GM12878 (cell line): ENCODE measurements around the gene USP21. TPM values are rescaled to one million over a fixed set of nuclear protein-coding genes. Genes with fewer than 3 reads are reported as not detected.

ENCODE experiments used
- ATF3 ChIP-seq: IDR thresholded peaks from 2 replicates; pipeline ENCODE4 v1.6.1; 2011; ENCODE audit warnings: low read depth, mild to moderate bottlenecking, low read length, moderate library complexity, borderline replicate concordance; ENCODE audit errors: extremely low read depth
- BCL3 ChIP-seq: IDR thresholded peaks from 2 replicates; pipeline ENCODE4 v1.6.1; 2011; ENCODE audit warnings: borderline replicate concordance, low read depth, mild to moderate bottlenecking, moderate library complexity, low read length; ENCODE audit not compliant: insufficient read depth, poor library complexity, severe bottlenecking
- BMI1 ChIP-seq: fragments of 450-650 bp; IDR thresholded peaks from 2 replicates; pipeline ENCODE4 v1.6.1; 2016; ENCODE audit warnings: mild to moderate bottlenecking, moderate library complexity, borderline replicate concordance
- HDAC6 ChIP-seq: fragments of 200-600 bp; sonication (generic); IDR thresholded peaks from one replicate; pipeline ENCODE4 v1.8.0; 2017; ENCODE audit warnings: antibody characterized with exemption; ENCODE audit not compliant: unreplicated experiment
- IKZF1 ChIP-seq: fragments of 450-650 bp; conservative IDR thresholded peaks from 2 replicates; pipeline ENCODE4 v1.6.1; 2017; ENCODE audit warnings: antibody characterized with exemption, mild to moderate bottlenecking
- NFIC ChIP-seq: IDR thresholded peaks from 2 replicates; pipeline ENCODE4 v1.6.1; 2012; ENCODE audit warnings: low read depth, mild to moderate bottlenecking, inconsistent platforms, low read length, moderate library complexity
- RAD21 ChIP-seq: IDR thresholded peaks from 2 replicates; pipeline ENCODE4 v1.6.1; 2011; ENCODE audit warnings: mild to moderate bottlenecking, low read depth, low read length, moderate library complexity; ENCODE audit not compliant: insufficient read depth
- SMAD5 ChIP-seq: IDR thresholded peaks from 2 replicates; pipeline ENCODE4 v1.6.1; 2016; ENCODE audit warnings: antibody characterized with exemption, low read depth
- ZNF687 ChIP-seq: fragments of 450-650 bp; IDR thresholded peaks from 2 replicates; pipeline ENCODE4 v1.6.1; 2017; ENCODE audit warnings: mild to moderate bottlenecking, moderate library complexity
- ZZZ3 ChIP-seq: IDR thresholded peaks from 2 replicates; pipeline ENCODE4 v1.6.1; 2011; ENCODE audit warnings: low read depth; ENCODE audit not compliant: control insufficient read depth, insufficient read length
- polyA plus RNA-seq, 11 experiments: library from polyadenylated mRNA; depleted of rRNA in 4 of 11; unstranded in 6 of 11; stranded (reverse) in 5 of 11; fragments of >200 nt; fragmentation: Nextera tagmentation in 4 of 11; fragmentation: Illumina TruSeq in 1 of 11; extraction: Ambion mirVana in 4 of 11; extraction: Trizol in 1 of 11; gene quantifications; 1 replicate in 1 of 11; 2 replicates in 10 of 11; pipeline versions ENCODE4 v1.2.1 to v1.2.3, GENCODE V29; 2011 to 2016; ENCODE audit warnings: inconsistent platforms in 2 of 11, missing spikeins in 2 of 11, low read depth in 1 of 11
- total RNA-seq, 4 experiments: library from RNA; depleted of rRNA in 3 of 4; stranded (reverse); fragments of >200 nt in 3 of 4; fragmentation: Illumina TruSeq in 1 of 4; extraction: Trizol in 1 of 4; gene quantifications; 2 replicates each; pipeline versions ENCODE4 v1.2.1 to v1.2.3, GENCODE V29; 2013 to 2021

Gene USP21
- total and polyA plus RNA-seq, 10 of the 15 experiments (the other 5 are each of a cell fraction or from before 2014, with no cell fraction given) = 3.2 to 28.6 (median 16.6) TPM

GRCh38 chr1:161199506-161200139 lies 40.3 kb downstream of the USP21 start (continued):
- TF ChIP-seq ATF3 (no peak), ZZZ3 (no peak), RAD21 (no peak), BCL3 (no peak), BMI1 (no peak), SMAD5 (no peak), HDAC6 (no peak), NFIC (no peak), IKZF1 (no peak), ZNF687 (no peak)
